D721Med (cell line): ENCODE results near the gene C6orf136.

Experiments
- DNase-seq: peaks from one replicate; pipeline ENCODE4 v3.0.0; 2011; ENCODE audit warnings: low spot score; ENCODE audit not compliant: insufficient read length
- FAIRE-seq: peaks from 2 replicates; lab custom pipeline; 2011; peaks lifted over from hg19 to GRCh38; lab: Jason Lieb, UNC
- CTCF ChIP-seq: IDR thresholded peaks from 2 replicates; pipeline ENCODE4 v1.5.1; 2012; ENCODE audit warnings: mild to moderate bottlenecking, control low read depth; ENCODE audit not compliant: insufficient read depth; ENCODE audit errors: missing control alignments

Gene C6orf136

GRCh38 chr6:30612687-30613248, 34.2 kb upstream of the C6orf136 start:
- DNase-seq (no peak), FAIRE-seq (no peak)
- TF ChIP-seq CTCF: no peak

DNA sequence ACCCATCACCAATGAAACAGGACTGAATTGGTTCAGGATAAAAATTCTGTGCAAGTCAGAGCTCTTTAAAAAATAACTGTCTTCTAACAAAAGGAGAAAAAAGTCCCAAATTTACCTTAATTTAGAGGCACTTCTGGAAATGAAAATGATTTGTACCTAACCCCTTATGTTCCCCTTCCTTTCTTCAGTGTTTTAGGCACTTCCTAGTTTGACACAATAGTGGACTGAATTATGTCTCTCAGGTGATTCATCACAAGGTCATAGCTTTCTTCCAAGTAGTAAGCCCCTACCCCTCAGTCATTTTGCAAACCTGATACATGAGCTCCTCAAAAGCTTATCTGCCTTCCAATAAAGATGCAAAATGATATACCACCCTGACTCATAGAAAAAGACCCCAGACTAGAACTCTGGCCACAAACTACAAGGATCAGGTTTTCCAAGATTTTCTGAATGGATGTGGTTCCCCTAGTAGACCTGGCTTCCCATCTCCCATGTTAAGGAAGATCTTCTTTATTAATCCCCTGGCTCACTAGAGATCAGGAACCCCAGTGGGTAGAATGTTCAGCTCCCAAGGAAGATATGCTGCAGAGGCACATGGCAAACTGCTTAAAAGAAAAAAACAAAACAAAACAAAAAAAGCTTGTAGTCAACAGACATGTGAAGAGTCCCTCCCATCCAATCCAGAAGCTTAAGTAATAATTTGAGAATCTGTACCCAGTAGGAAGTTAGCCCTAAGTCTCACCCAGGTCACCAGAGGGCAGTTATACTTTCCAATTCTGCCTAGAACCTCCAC, 33.5 kb upstream of the C6orf136 start:
- no peak for TF ChIP-seq CTCF
- FAIRE-seq: no peak
- DNase-seq: no peak

DNA sequence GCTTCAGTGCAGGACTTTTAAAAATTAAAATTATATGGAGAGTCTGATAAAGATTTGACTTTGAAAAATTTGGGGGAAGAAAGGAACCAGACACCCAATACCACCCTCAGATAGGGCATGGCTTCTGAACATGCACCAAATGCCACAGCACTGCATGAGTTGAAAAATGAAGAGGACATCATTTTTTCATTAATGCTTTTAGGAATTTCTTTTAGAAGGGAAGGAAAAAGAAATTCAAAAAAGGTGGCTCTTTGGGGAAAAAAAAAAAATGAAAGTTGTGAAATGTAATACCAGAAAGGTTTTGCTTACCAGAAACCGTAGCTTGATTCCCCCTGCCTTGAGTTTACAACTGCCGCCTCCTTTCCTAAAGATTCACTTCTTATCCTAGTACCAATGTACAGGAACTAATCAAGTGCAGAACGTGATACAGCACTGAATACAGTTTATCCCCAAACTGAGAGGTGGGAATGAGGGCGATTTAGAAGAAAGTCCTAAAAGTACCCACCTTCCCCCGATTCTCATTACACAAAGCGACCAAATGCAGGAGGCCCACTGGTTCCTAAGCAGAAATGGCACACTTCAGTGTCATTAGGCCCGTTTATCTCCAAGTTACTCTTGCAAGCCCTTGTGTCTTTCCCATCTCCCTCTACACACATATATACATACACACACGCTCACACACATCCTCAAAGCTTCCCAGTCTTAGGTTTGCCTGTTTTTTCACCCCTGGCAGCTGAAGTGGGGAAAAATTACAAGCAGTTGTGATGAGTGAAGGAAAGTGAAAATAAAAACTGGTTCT, 32.7 kb upstream of the C6orf136 start:
- DNase-seq: no peak
- FAIRE-seq: no peak
- no peak for TF ChIP-seq CTCF

DNA sequence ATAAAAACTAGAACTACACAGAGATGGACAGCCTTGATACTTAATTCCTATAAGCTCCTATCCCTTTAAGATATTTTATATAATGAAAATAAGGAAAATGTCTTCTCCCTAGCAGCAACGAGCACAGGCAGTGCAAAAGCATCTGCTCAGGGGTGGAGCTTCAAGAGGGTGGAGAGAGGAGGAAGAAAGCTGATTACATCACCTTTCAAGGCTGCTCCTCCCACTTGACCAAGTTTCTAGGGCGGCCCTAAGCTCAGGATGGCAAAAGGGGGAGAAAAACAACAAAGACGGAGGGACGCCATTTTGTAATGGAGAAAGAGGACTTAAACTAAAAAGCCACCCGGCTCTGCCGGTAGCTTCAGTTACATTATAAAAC, 32.1 kb upstream of the C6orf136 start:
- DNase-seq: no peak
- TF ChIP-seq CTCF: no peak
- no peak for FAIRE-seq

- DNase-seq (no peak), FAIRE-seq (no peak)
- TF ChIP-seq CTCF: no peak
Measured at GRCh38 chr6:30615219-30615957, 31.5 kb upstream of the C6orf136 start.

DNA sequence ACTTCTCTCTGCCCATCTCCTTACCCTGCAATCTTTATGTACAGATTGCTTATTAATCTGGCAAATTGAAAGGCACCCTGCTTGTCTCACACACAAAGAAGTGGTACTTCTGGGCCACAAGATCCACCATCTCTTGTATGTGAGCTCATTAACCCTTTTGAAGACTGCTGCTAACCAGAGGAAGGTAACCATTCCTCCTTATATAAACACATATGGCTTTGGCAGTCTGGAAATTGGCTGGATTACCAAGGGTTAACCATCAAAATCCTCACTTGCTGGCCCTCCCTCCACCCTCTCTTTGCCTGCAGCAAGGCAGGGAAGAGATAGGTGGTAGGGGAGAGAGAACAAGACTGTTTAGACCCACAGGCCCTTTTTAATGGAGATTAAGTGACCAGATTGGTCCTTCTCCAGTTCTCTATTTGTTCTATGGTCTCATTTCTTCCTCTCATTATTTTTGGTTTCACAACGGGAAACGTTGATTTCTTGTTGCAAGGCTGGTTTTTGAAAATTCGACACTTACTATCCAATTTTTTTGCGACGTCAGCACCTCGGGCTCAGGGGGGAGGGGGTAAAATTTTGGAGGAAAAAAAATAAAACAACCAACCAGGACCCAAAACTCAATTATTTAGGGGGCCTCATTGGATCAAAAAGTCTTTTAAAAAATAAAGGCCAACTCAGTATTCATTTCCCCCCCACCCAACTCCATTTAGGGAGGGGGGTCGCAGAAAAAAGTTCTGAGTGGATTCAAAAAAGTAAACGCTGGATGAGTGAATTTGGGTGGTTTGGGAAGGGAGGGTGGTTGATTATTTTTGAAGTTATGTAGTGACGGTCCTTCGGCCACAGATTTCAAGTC, 30.7 kb upstream of the C6orf136 start:
- TF ChIP-seq CTCF: no peak
- peak; percentile 11 for FAIRE-seq

More for the DNA sequence above, 30.7 kb upstream of the C6orf136 start:
- DNase-seq: no peak
